DND-41 (cell line): ENCODE measurements around the gene GFY.

Experiments used
- ATAC-seq: fragments of 200-7000 bp; cut with Tn5 transposase; 3 replicates; pipeline ENCODE4 v1.9.1; 2021; ENCODE audit warnings: low read depth; ENCODE audit not compliant: insufficient read depth
- DNase-seq: peaks from one replicate; pipeline ENCODE4 v3.0.0-alpha.2; 2020
- H2AFZ ChIP-seq: 2 replicates; pipeline ENCODE4 v1.6.0; 2012; ENCODE audit warnings: low read depth, low read length
- H3K27ac ChIP-seq: 2 replicates; pipeline ENCODE4 v1.5.1; 2012; ENCODE audit warnings: low read length, inconsistent platforms
- H3K27me3 ChIP-seq: fragments of 200-600 bp; sonication (generic); 2 replicates; pipeline ENCODE4 v1.6.0; 2012; ENCODE audit warnings: low read length, mild to moderate bottlenecking, inconsistent platforms; ENCODE audit not compliant: insufficient read depth, poor library complexity
- H3K36me3 ChIP-seq: 2 replicates; pipeline ENCODE4 v1.5.1; 2012; ENCODE audit warnings: low read length, inconsistent platforms; ENCODE audit not compliant: insufficient read depth
- H3K4me1 ChIP-seq: 2 replicates; pipeline ENCODE4 v1.5.1; 2012; ENCODE audit warnings: mild to moderate bottlenecking, low read length; ENCODE audit not compliant: insufficient read depth
- H3K4me2 ChIP-seq: 2 replicates; pipeline ENCODE4 v1.6.0; 2012; ENCODE audit warnings: mild to moderate bottlenecking, moderate library complexity, low read length, inconsistent platforms; ENCODE audit not compliant: insufficient read depth
- H3K4me3 ChIP-seq, 2 experiments: fragments of 200-600 bp in 1 of 2; shearing (Covaris generic) in 1 of 2; 2 replicates each; pipeline ENCODE4 v1.5.1; 2012 to 2016; ENCODE audit warnings: inconsistent platforms in 2 of 2, low read length in 2 of 2, mild to moderate bottlenecking in 2 of 2, low read depth in 1 of 2, moderate library complexity in 1 of 2
- H3K79me2 ChIP-seq: 2 replicates; pipeline ENCODE4 v1.6.0; 2012; ENCODE audit warnings: low read length, inconsistent platforms; ENCODE audit not compliant: insufficient read depth
- H3K9ac ChIP-seq: 2 replicates; pipeline ENCODE4 v1.6.0; 2012; ENCODE audit warnings: low read depth, mild to moderate bottlenecking, inconsistent platforms, low read length, moderate library complexity
- H3K9me3 ChIP-seq: 2 replicates; pipeline ENCODE4 v1.5.1; 2012; ENCODE audit warnings: low read length, moderate library complexity, mild to moderate bottlenecking, inconsistent platforms; ENCODE audit not compliant: insufficient read depth, severe bottlenecking
- H4K20me1 ChIP-seq: 2 replicates; pipeline ENCODE4 v1.6.0; 2012; ENCODE audit warnings: low read length; ENCODE audit not compliant: insufficient read depth
- CTCF ChIP-seq: IDR thresholded peaks from 2 replicates; pipeline ENCODE4 v1.5.1; 2012; ENCODE audit warnings: borderline replicate concordance, low read length, moderate library complexity, mild to moderate bottlenecking; ENCODE audit not compliant: poor library complexity, severe bottlenecking; ENCODE audit errors: extremely low read depth
- EZH2 ChIP-seq: IDR thresholded peaks from 3 replicates; pipeline ENCODE4 v1.6.1; 2012; ENCODE audit warnings: borderline replicate concordance, low read depth, mild to moderate bottlenecking, moderate library complexity, low read length, inconsistent platforms; ENCODE audit not compliant: severe bottlenecking

Gene GFY

DNA sequence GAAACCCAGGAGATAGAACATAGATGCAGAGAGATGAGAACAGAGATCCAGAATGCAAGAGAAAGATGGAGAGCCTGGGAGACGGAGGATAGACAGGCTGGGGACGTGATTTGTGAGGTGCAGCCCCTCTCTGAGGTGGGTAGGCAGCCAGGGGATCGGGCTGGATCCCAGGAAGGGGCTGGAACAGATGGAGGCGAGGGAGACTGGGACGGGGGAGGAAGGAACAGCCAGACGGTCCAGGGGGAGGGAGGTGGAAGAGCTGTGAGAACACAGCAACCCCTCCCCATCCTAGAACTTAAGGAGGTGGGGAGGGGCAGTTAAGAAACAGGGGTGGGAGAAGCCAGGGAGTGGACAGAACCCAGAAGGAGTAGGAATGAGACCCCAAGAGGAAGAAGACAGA is 13.1 kb downstream of the GFY start:
- peaks cover 25% of the 10 kb centered on the region for H3K27me3 ChIP-seq
- H3K4me1 ChIP-seq, result peaks cover 5% of the 10 kb centered on the region
- no peak overlapping the region for H3K4me2 ChIP-seq
- no peak overlapping the region for H3K9ac ChIP-seq
- no peaks in the 10 kb centered on the region for H3K9me3 ChIP-seq
- TF ChIP-seq CTCF, result no peak
- TF ChIP-seq EZH2, result no peak
- DNase-seq, result no peak
- no peak overlapping the region for H2AFZ ChIP-seq
- ATAC-seq, result no peak
- H3K79me2 ChIP-seq, result no peaks in the 10 kb centered on the region
- H3K27ac ChIP-seq, result no peak overlapping the region
- no peak overlapping the region for H3K4me3 ChIP-seq
- peaks cover 4% of the 10 kb centered on the region; the same call in 1 of the 2 replicates for H4K20me1 ChIP-seq
- no peaks in the 10 kb centered on the region for H3K36me3 ChIP-seq

DNA sequence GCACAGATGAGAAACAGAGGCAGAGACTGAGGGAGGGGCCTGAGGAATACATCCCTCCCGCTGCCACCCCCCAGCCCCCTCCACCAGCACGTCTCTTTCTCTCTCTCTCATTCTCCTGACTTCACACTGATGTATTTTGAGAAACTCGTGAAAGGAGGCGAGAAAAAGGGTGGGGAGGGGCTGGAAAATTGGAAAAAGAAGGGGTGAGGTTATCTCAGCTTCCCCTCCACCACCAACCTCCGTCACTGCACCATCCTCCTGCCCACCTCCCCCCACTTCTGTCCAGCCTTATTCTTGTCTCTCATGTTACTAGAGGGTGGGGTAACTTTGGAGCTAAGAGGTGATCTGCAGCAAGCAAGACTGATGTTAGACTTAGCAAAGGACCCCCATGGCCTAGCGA is 14.6 kb downstream of the GFY start:
- peaks cover 25% of the 10 kb centered on the region for H3K27me3 ChIP-seq
- peaks cover 4% of the 10 kb centered on the region; the same call in 1 of the 2 replicates for H4K20me1 ChIP-seq
- H3K4me3 ChIP-seq, result no peak overlapping the region
- H3K9ac ChIP-seq, result no peak overlapping the region
- TF ChIP-seq CTCF, result no peak
- no peak for TF ChIP-seq EZH2
- ATAC-seq, result no peak
- DNase-seq, result no peak
- H3K4me1 ChIP-seq, result peaks cover 16% of the 10 kb centered on the region
- no peaks in the 10 kb centered on the region for H3K9me3 ChIP-seq
- H3K4me2 ChIP-seq, result no peak overlapping the region
- H3K36me3 ChIP-seq, result no peaks in the 10 kb centered on the region
- no peak overlapping the region for H3K27ac ChIP-seq
- H3K79me2 ChIP-seq, result no peaks in the 10 kb centered on the region
- H2AFZ ChIP-seq, result no peak overlapping the region

DNA sequence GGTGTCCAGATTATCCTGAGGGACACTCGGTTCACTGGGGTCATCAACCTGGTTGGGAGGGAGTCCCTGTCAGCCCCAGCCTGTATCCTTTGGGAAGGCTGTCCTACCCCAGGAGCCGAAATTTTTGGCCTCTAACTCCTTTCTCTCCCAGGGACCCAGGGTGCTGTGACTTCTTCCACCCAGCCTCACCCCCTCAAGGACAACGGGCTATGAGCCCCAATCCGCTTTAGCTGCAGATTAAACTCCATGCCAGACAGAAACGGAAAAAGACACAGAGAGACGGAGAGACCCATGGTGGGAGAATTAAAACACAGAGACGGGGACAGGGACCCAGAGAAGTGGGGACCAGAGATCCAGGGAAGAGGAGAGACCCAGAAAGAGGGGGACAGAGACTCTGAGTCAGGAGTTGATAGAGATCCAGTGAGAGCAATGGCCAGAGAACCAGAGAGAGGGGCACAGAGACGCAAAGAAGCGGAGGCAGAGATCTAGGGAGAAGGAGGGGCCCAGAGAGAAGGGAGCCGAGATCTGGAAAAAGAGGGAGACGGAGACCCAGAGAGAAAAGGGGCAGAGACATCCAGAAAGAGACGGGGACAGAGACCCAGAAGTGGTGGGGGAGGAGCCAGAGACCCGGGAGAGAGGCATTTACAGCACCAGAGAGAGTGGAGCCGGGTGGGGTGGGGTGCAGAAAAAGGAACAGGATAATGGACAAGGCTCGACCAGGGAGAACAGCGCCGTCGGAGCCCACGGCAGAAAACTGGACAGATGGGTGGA is 15.4 kb downstream of the GFY start:
- peaks cover 16% of the 10 kb centered on the region for H3K4me1 ChIP-seq
- H3K9me3 ChIP-seq, result no peaks in the 10 kb centered on the region
- no peak overlapping the region for H3K4me3 ChIP-seq
- TF ChIP-seq EZH2 (no peak), CTCF (no peak)
- no peaks in the 10 kb centered on the region for H3K79me2 ChIP-seq
- peaks cover 25% of the 10 kb centered on the region for H3K27me3 ChIP-seq
- no peak overlapping the region for H2AFZ ChIP-seq
- H3K27ac ChIP-seq, result no peak overlapping the region
- H3K4me2 ChIP-seq, result no peak overlapping the region
- peaks cover 4% of the 10 kb centered on the region; the same call in 1 of the 2 replicates for H4K20me1 ChIP-seq
- no peak overlapping the region for H3K9ac ChIP-seq
- no peak for DNase-seq
- no peak for ATAC-seq
- H3K36me3 ChIP-seq, result no peaks in the 10 kb centered on the region
